ENCODE results near the gene SP1. TPM values are rescaled to one million over a fixed set of nuclear protein-coding genes. Genes with fewer than 3 reads are reported as not detected.
"Not testable (repeated sequence)": the region's sequence is repeated elsewhere in the genome, so short reads cannot be mapped to it uniquely, and the experiment has no call there.

Gene SP1
- total RNA-seq, 1 experiment from 2014 or later, result 81.0 TPM

DNA sequence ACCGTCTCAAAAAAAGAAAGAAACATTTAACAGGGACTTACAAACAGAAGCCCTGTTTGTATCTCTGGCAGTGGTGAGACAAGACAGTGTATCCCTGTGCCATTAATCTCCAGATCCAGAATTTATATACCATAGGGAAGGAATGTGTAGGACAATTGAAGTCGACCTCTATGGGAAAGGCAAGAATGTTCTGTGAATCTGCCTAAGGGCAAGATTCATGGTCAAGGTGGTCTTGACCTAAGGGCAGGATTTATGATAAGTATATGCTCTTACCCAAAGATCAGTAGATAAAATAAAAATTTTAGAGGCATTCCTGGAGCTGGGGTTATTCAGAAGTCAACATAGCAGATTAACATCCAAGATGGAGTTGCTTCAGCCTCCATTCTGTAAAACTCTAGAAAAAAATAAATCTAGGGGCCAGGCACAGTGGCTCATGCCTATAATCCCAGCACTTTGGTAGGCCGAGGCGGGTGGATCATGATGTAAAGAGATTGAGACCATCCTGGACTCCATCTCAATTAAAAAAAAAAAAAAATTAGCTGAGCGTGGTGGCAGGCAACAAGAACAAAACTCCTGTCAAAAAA lies 21.0 kb upstream of the SP1 start:
- POLR2A ChIA-PET, result interaction anchor here (0.6 kb wide), 1 partner anchor 11 kb away, joined by 4 read pairs; no protein-coding TSS in a partner anchor
- no peaks in the 10 kb centered on the region for H3K9me3 ChIP-seq (ENCODE audit: control insufficient read depth, insufficient read depth, low read depth, low read length)
- TF ChIP-seq, protein P1, sequence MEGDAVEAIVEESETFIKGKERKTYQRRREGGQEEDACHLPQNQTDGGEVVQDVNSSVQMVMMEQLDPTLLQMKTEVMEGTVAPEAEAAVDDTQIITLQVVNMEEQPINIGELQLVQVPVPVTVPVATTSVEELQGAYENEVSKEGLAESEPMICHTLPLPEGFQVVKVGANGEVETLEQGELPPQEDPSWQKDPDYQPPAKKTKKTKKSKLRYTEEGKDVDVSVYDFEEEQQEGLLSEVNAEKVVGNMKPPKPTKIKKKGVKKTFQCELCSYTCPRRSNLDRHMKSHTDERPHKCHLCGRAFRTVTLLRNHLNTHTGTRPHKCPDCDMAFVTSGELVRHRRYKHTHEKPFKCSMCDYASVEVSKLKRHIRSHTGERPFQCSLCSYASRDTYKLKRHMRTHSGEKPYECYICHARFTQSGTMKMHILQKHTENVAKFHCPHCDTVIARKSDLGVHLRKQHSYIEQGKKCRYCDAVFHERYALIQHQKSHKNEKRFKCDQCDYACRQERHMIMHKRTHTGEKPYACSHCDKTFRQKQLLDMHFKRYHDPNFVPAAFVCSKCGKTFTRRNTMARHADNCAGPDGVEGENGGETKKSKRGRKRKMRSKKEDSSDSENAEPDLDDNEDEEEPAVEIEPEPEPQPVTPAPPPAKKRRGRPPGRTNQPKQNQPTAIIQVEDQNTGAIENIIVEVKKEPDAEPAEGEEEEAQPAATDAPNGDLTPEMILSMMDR (IDR thresholded peaks at IDR 0.05), result no peak
- TF ChIP-seq, protein P2, sequence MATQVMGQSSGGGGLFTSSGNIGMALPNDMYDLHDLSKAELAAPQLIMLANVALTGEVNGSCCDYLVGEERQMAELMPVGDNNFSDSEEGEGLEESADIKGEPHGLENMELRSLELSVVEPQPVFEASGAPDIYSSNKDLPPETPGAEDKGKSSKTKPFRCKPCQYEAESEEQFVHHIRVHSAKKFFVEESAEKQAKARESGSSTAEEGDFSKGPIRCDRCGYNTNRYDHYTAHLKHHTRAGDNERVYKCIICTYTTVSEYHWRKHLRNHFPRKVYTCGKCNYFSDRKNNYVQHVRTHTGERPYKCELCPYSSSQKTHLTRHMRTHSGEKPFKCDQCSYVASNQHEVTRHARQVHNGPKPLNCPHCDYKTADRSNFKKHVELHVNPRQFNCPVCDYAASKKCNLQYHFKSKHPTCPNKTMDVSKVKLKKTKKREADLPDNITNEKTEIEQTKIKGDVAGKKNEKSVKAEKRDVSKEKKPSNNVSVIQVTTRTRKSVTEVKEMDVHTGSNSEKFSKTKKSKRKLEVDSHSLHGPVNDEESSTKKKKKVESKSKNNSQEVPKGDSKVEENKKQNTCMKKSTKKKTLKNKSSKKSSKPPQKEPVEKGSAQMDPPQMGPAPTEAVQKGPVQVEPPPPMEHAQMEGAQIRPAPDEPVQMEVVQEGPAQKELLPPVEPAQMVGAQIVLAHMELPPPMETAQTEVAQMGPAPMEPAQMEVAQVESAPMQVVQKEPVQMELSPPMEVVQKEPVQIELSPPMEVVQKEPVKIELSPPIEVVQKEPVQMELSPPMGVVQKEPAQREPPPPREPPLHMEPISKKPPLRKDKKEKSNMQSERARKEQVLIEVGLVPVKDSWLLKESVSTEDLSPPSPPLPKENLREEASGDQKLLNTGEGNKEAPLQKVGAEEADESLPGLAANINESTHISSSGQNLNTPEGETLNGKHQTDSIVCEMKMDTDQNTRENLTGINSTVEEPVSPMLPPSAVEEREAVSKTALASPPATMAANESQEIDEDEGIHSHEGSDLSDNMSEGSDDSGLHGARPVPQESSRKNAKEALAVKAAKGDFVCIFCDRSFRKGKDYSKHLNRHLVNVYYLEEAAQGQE (IDR thresholded peaks at IDR 0.05; ENCODE audit: insufficient read depth in 1 of 2, low read depth in 2 of 2, low read length in 1 of 2), result no peak
- TF ChIP-seq POLR2AphosphoS5 (IDR thresholded peaks at IDR 0.05; ENCODE audit: low read depth, low read length) (no peak), TCF7L2 (IDR thresholded peaks at IDR 0.05; ENCODE audit: low read depth, low read length) (no peak), SIN3A (IDR thresholded peaks at IDR 0.05; ENCODE audit: borderline replicate concordance, insufficient read depth, low read depth, low read length) (no peak)
- H3K36me3 ChIP-seq (ENCODE audit: control insufficient read depth, insufficient read depth, low read length), result no peaks in the 10 kb centered on the region
- in situ Hi-C loops (cut with HindIII; ENCODE audit: low pct_unique_long_range_greater_than_20kb, low sequenced_read_pairs), result loop anchor here (5.0 kb wide), 1 partner anchor 63 kb away; the partner anchor contains the start of gene AMHR2
- no peak for ATAC-seq
- DNase-seq (ENCODE audit: low read depth, low spot score), result no peak
- H3K27ac ChIP-seq (ENCODE audit: low read length), result no peak overlapping the region
- intact Hi-C loops (cut with micrococcal nuclease; ENCODE audit: unreplicated experiment), result no loop called here
- no TSS peak for BruUV-seq (replicated peaks)
- H3K4me3 ChIP-seq (ENCODE audit: low read depth in 2 of 2, low read length in 2 of 2), result no peak overlapping the region
- no peaks in the 10 kb centered on the region for H3K4me1 ChIP-seq (ENCODE audit: control insufficient read depth, insufficient read depth, low read length)
- H3K27me3 ChIP-seq (ENCODE audit: control insufficient read depth, insufficient read depth, low read length), result no peaks in the 10 kb centered on the region
- CTCF ChIA-PET, result interaction anchor here (0.7 kb wide), 1 partner anchor 13 kb away, joined by 4 read pairs; no protein-coding TSS in a partner anchor

GRCh38 chr12:53361638-53362037 lies 18.3 kb upstream of the SP1 start:
- H3K9me3 ChIP-seq (ENCODE audit: control insufficient read depth, insufficient read depth, low read depth, low read length); H3K4me3 ChIP-seq (ENCODE audit: low read depth in 2 of 2, low read length in 2 of 2); BruUV-seq (replicated peaks); DNase-seq (ENCODE audit: low read depth, low spot score); in situ Hi-C loops (cut with HindIII; ENCODE audit: low pct_unique_long_range_greater_than_20kb, low sequenced_read_pairs); H3K27me3 ChIP-seq (ENCODE audit: control insufficient read depth, insufficient read depth, low read length); H3K4me1 ChIP-seq (ENCODE audit: control insufficient read depth, insufficient read depth, low read length); ATAC-seq; H3K27ac ChIP-seq (ENCODE audit: low read length); POLR2A ChIA-PET; H3K36me3 ChIP-seq (ENCODE audit: control insufficient read depth, insufficient read depth, low read length); intact Hi-C loops (cut with micrococcal nuclease; ENCODE audit: unreplicated experiment): not testable (repeated sequence)
- CTCF ChIA-PET, result interaction anchor here (0.8 to 1.2 kb wide), 3 partner anchors 8 to 115 kb away, joined by 3 to 4 read pairs (median 3); no protein-coding TSS in a partner anchor

DNA sequence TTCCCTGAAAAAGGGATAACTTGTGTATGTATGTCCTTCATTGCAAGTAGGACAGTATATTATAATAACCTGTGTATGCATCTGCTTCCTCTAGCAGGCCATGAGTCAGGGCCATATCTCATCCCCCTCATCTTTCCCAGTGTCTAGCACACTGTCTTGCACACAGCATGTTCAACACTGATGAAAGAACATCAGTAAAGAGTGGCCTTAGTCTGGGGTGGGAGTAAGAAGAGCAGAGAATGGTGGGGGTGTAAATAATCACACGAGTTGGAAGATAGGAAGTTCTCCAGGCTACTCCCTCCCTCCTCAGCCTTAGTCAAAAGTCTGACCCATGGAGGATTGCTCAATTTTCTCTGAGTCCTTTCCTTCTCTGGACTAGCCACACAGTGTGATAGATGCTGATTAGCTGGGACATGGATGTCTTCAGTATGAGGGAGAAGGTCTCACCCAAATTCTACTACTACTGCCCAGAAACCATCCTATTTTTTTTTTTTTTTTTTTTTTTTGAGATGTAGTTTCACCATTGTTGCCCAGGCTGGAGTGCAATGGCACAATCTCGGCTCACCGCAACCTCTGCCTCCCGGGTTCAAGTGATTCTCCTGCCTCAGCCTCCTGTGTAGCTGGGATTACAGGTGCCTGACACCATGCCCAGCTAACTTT lies 14.6 kb upstream of the SP1 start:
- TF ChIP-seq, protein P1 (IDR thresholded peaks at IDR 0.05), result no peak
- TF ChIP-seq, protein P2 (IDR thresholded peaks at IDR 0.05; ENCODE audit: insufficient read depth in 1 of 2, low read depth in 2 of 2, low read length in 1 of 2), result no peak
- no peak for DNase-seq (ENCODE audit: low read depth, low spot score)
- intact Hi-C loops (cut with micrococcal nuclease; ENCODE audit: unreplicated experiment), result no loop called here
- Histone ChIP-seq H3K27ac (ENCODE audit: low read length) (no peak overlapping the region), H3K4me3 (ENCODE audit: low read depth in 2 of 2, low read length in 2 of 2) (no peak overlapping the region), H3K27me3 (ENCODE audit: control insufficient read depth, insufficient read depth, low read length) (no peaks in the 10 kb centered on the region), H3K36me3 (ENCODE audit: control insufficient read depth, insufficient read depth, low read length) (no peaks in the 10 kb centered on the region), H3K4me1 (ENCODE audit: control insufficient read depth, insufficient read depth, low read length) (peaks cover 7% of the 10 kb centered on the region; the same call in 1 of the 2 replicates), H3K9me3 (ENCODE audit: control insufficient read depth, insufficient read depth, low read depth, low read length) (no peaks in the 10 kb centered on the region)
- POLR2A ChIA-PET, result interaction anchor here (0.6 kb wide), 1 partner anchor 53 kb away, joined by 5 read pairs; no protein-coding TSS in a partner anchor
- in situ Hi-C loops (cut with HindIII; ENCODE audit: low pct_unique_long_range_greater_than_20kb, low sequenced_read_pairs), result no loop called here
- CTCF ChIA-PET, result interaction anchor here (0.7 kb wide), 1 partner anchor 76 kb away, joined by 12 read pairs; no protein-coding TSS in a partner anchor
- no peak for ATAC-seq
- no TSS peak for BruUV-seq (replicated peaks)
